IMR-90 (cell line): ENCODE results near the gene CAPS2. TPM values are rescaled to one million over a fixed set of nuclear protein-coding genes. Genes with fewer than 3 reads are reported as not detected.

Source experiments
- ATAC-seq: fragments of 200-7000 bp; cut with Tn5 transposase; 2 replicates; pipeline ENCODE4 v1.9.1; 2020; ENCODE audit warnings: low read depth, mild to moderate bottlenecking, moderate library complexity
- BruUV-seq: library from RNA; stranded (reverse); fragments of 400-500 nt; replicated peaks from 2 replicates; lab custom pipeline; 2021; lab: Mats Ljungman, UMichigan
- CTCF ChIA-PET: fragments of 300-600 bp; formaldehyde crosslinking; extraction: SDS; loops from one replicate; lab custom pipeline; 2021; ENCODE audit warnings: antibody characterized with exemption; lab: Yijun Ruan, JAX
- POLR2A ChIA-PET: fragments of 300-600 bp; sonication (Branson Sonifier 250); formaldehyde crosslinking; loops from one replicate; lab custom pipeline; 2022; ENCODE audit warnings: antibody characterized with exemption; ENCODE audit not compliant: unreplicated experiment; lab: Charles Lee
- DNase-seq: peaks from one replicate; pipeline ENCODE4 v3.0.0; 2013
- H2AFZ ChIP-seq: replicated peaks from 2 replicates; pipeline ENCODE3; 2013; ENCODE audit warnings: low read length, mild to moderate bottlenecking; ENCODE audit not compliant: poor library complexity
- H2AK5ac ChIP-seq: 2 replicates; pipeline ENCODE4 v1.6.1; 2013; ENCODE audit warnings: low read depth, low read length, inconsistent platforms
- H2AK9ac ChIP-seq: replicated peaks from 2 replicates; pipeline ENCODE3; 2013; ENCODE audit warnings: mild to moderate bottlenecking, low read depth, low read length, moderate library complexity; ENCODE audit not compliant: poor library complexity
- H2BK120ac ChIP-seq: 2 replicates; pipeline ENCODE4 v1.6.1; 2013; ENCODE audit warnings: low read depth, low read length, inconsistent platforms
- H2BK15ac ChIP-seq: 3 replicates; pipeline ENCODE4 v1.6.1; 2013; ENCODE audit warnings: low read depth, low read length, inconsistent platforms
- H2BK20ac ChIP-seq: 2 replicates; pipeline ENCODE4 v1.6.1; 2013; ENCODE audit warnings: low read depth, mild to moderate bottlenecking, inconsistent platforms, low read length, moderate library complexity
- H2BK5ac ChIP-seq: 2 replicates; pipeline ENCODE4 v1.6.1; 2013; ENCODE audit warnings: mild to moderate bottlenecking, low read depth, low read length, inconsistent platforms; ENCODE audit not compliant: poor library complexity, severe bottlenecking
- H3K14ac ChIP-seq: replicated peaks from 2 replicates; pipeline ENCODE4 v1.6.1; 2013; ENCODE audit warnings: low read depth, low read length, inconsistent platforms
- H3K18ac ChIP-seq: 2 replicates; pipeline ENCODE4 v1.6.1; 2013; ENCODE audit warnings: low read depth, low read length, control low read depth
- H3K23ac ChIP-seq: 2 replicates; pipeline ENCODE4 v1.6.1; 2013; ENCODE audit warnings: low read depth, low read length, inconsistent platforms
- H3K27ac ChIP-seq: 2 replicates; pipeline ENCODE4 v1.5.1; 2013; ENCODE audit warnings: mild to moderate bottlenecking, control low read depth, low read length; ENCODE audit not compliant: insufficient read depth
- H3K27me3 ChIP-seq: 2 replicates; pipeline ENCODE4 v1.6.1; 2013; ENCODE audit warnings: low read length; ENCODE audit not compliant: control insufficient read depth, insufficient read depth
- H3K36me3 ChIP-seq: 2 replicates; pipeline ENCODE4 v1.6.1; 2013; ENCODE audit warnings: low read length, mixed read lengths; ENCODE audit not compliant: control insufficient read depth, insufficient read depth
- H3K4ac ChIP-seq: 2 replicates; pipeline ENCODE4 v1.6.1; 2013; ENCODE audit warnings: low read depth, low read length, inconsistent platforms
- H3K4me1 ChIP-seq: 2 replicates; pipeline ENCODE4 v1.6.1; 2013; ENCODE audit warnings: low read length, mixed read lengths; ENCODE audit not compliant: control insufficient read depth, insufficient read depth
- H3K4me2 ChIP-seq: 2 replicates; pipeline ENCODE4 v1.6.1; 2013; ENCODE audit warnings: low read depth, mild to moderate bottlenecking, control low read depth, low read length, moderate library complexity
- H3K4me3 ChIP-seq: 2 replicates; pipeline ENCODE4 v1.5.1; 2013; ENCODE audit warnings: low read depth, mild to moderate bottlenecking, control low read depth, low read length, moderate library complexity; ENCODE audit not compliant: insufficient read depth
- H3K56ac ChIP-seq: 2 replicates; pipeline ENCODE4 v1.6.1; 2013; ENCODE audit warnings: low read length, inconsistent platforms; ENCODE audit not compliant: insufficient read depth; ENCODE audit errors: extremely low read depth
- H3K79me1 ChIP-seq, 2 experiments: 2 replicates each; pipeline ENCODE4 v1.6.1; 2013; ENCODE audit warnings: low read length in 2 of 2, inconsistent platforms in 1 of 2, low read depth in 1 of 2
- H3K9ac ChIP-seq: 2 replicates; pipeline ENCODE4 v1.6.1; 2013; ENCODE audit warnings: low read depth, low read length, control low read depth
- H3K9me1 ChIP-seq: 2 replicates; pipeline ENCODE4 v1.6.1; 2013; ENCODE audit warnings: low read length, inconsistent platforms; ENCODE audit not compliant: insufficient read depth
- H3K9me3 ChIP-seq: 2 replicates; pipeline ENCODE4 v1.6.1; 2013; ENCODE audit warnings: low read length; ENCODE audit not compliant: control insufficient read depth, insufficient read depth
- H4K20me1 ChIP-seq: 2 replicates; pipeline ENCODE4 v1.6.1; 2013; ENCODE audit warnings: low read length, inconsistent platforms; ENCODE audit not compliant: insufficient read depth
- H4K5ac ChIP-seq: 2 replicates; pipeline ENCODE4 v1.6.1; 2013; ENCODE audit warnings: mild to moderate bottlenecking, low read depth, low read length, control low read depth
- H4K8ac ChIP-seq, 2 experiments: 2 replicates each; pipeline ENCODE4 v1.6.1; 2013; ENCODE audit warnings: low read depth in 2 of 2, low read length in 2 of 2, control low read depth in 1 of 2, inconsistent platforms in 1 of 2
- H4K91ac ChIP-seq: 2 replicates; pipeline ENCODE4 v1.6.1; 2013; ENCODE audit warnings: low read depth, low read length, inconsistent platforms; ENCODE audit not compliant: insufficient read depth
- BHLHE40 ChIP-seq: fragments of 150-350 bp; IDR thresholded peaks from 2 replicates; pipeline ENCODE4 v1.6.1; 2016; ENCODE audit warnings: mild to moderate bottlenecking, low read depth, low read length
- FOS ChIP-seq: fragments of 150-350 bp; IDR thresholded peaks from 2 replicates; pipeline ENCODE4 v1.6.1; 2016; ENCODE audit warnings: low read depth, low read length
- MAFK ChIP-seq: IDR thresholded peaks from 2 replicates; pipeline ENCODE4 v1.6.1; 2012; ENCODE audit warnings: low read depth, low read length, improper control_type of control experiment
- MXI1 ChIP-seq: IDR thresholded peaks from 2 replicates; pipeline ENCODE4 v1.6.1; 2012; ENCODE audit warnings: low read depth, mild to moderate bottlenecking, low read length, moderate library complexity, borderline replicate concordance
- NFE2L2 ChIP-seq: fragments of 150-350 bp; IDR thresholded peaks from 2 replicates; pipeline ENCODE4 v1.6.1; 2016; ENCODE audit warnings: low read depth, mild to moderate bottlenecking, low read length
- POLR2A ChIP-seq: IDR thresholded peaks from 2 replicates; pipeline ENCODE4 v1.6.1; 2012; ENCODE audit warnings: mild to moderate bottlenecking, low read depth, low read length
- RAD21 ChIP-seq: IDR thresholded peaks from 2 replicates; pipeline ENCODE4 v1.6.1; 2012; ENCODE audit warnings: low read length, improper control_type of control experiment
- RCOR1 ChIP-seq: IDR thresholded peaks from 2 replicates; pipeline ENCODE4 v1.6.1; 2012; ENCODE audit warnings: mild to moderate bottlenecking, low read length, improper control_type of control experiment; ENCODE audit not compliant: insufficient replicate concordance
- RFX5 ChIP-seq: IDR thresholded peaks from 2 replicates; pipeline ENCODE4 v1.8.0; 2012; ENCODE audit warnings: low read depth, mild to moderate bottlenecking, low read length, moderate library complexity
- SMC3 ChIP-seq: fragments of 150-350 bp; IDR thresholded peaks from 2 replicates; pipeline ENCODE4 v1.6.1; 2016; ENCODE audit warnings: low read depth, mild to moderate bottlenecking, antibody characterized with exemption, low read length, moderate library complexity
- WGBS, 2 experiments: methylation state at CpG; one replicate each; pipeline versions ENCODE4 v1.1.5 to v1.1.7; 2013; ENCODE audit warnings: missing lambda C conversion rate in 2 of 2; ENCODE audit not compliant: insufficient read length in 1 of 2; ENCODE audit errors: extremely low coverage in 2 of 2; 5-methylcytosine and 5-hydroxymethylcytosine counted together
- dilution Hi-C: fragments of 300-500 bp; cut with HindIII; formaldehyde crosslinking; loops from one replicate; pipeline ENCODE4 v1.14.3; 2018; ENCODE audit warnings: low sequenced_read_pairs; ENCODE audit not compliant: unreplicated experiment
- in situ Hi-C: fragments of 300-500 bp; cut with MboI; formaldehyde crosslinking; loops from 3 replicates; pipeline ENCODE4 v1.14.3; 2019; ENCODE audit warnings: low sequenced_read_pairs, inconsistent platforms, mixed read lengths
- intact Hi-C: fragments of 100-400 bp; cut with micrococcal nuclease; formaldehyde crosslinking; loops from 2 replicates; pipeline ENCODE4 v1.10.0; 2022
- polyA plus RNA-seq, 3 experiments: library from polyadenylated mRNA; depleted of rRNA; stranded (reverse); fragments of >200 nt; gene quantifications; 2 replicates each; pipeline ENCODE4 v1.2.3, GENCODE V29; 2012; ENCODE audit warnings: low replicate concordance in 1 of 3
- total RNA-seq: library from RNA; depleted of rRNA; stranded (reverse); fragments of >200 nt; gene quantifications from 2 replicates; pipeline ENCODE4 v1.2.3, GENCODE V29; 2012
- TF ChIP-seq, protein P1 (sequence below): fragments of 150-350 bp; IDR thresholded peaks from 2 replicates; pipeline ENCODE4 v1.6.1; 2016; ENCODE audit warnings: low read depth, mild to moderate bottlenecking, low read length, moderate library complexity, borderline replicate concordance
- TF ChIP-seq, protein P2 (sequence below): fragments of 150-350 bp; IDR thresholded peaks from 2 replicates; pipeline ENCODE4 v1.6.1; 2017; ENCODE audit warnings: mild to moderate bottlenecking, antibody characterized with exemption, low read length, low read depth
- TF ChIP-seq, protein P3 (sequence below): conservative IDR thresholded peaks from 2 replicates; pipeline ENCODE4 v1.5.1; 2012; ENCODE audit warnings: mild to moderate bottlenecking, low read depth, low read length, improper control_type of control experiment

CAPS2 gene
- total and polyA plus RNA-seq, 2 of the 4 experiments (the other 2 are of a cell fraction) = 1.2 to 2.7 TPM

DNA sequence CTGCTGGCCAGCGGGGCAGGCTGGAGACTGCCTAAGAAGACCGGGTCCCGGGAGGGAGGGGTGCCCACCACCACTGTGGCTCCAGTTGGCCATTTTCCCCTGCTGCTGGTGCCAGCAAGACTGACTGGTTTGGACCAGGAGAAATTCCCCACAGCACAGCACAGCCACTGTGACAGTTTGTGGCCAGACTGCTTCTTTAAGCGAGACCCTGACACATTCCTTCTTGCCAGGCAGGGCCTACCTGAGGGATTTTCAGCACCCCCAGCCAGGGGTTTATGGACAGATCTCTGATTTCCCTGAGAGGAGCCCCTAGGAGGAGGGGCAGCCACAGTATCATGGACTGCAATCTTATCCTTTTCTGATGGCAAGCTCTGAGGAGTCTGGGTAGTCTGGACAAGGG is 19.8 kb upstream of the CAPS2 start:
- Histone ChIP-seq H3K9me3 (peaks cover 2% of the 10 kb centered on the region; the same call in 1 of the 2 replicates), H4K5ac (no peak overlapping the region), H2BK5ac (no peak overlapping the region), H3K4me1 (no peaks in the 10 kb centered on the region), H3K79me1 (no peaks in the 10 kb centered on the region), H3K9me1 (no peaks in the 10 kb centered on the region), H3K23ac (no peak overlapping the region), H4K91ac (no peak overlapping the region), H3K4me2 (no peak overlapping the region), H2BK15ac (no peak overlapping the region), H2BK120ac (no peak overlapping the region), H2AFZ (no peak overlapping the region), H3K4ac (no peak overlapping the region), H3K14ac (no peak overlapping the region), H4K20me1 (no peaks in the 10 kb centered on the region), H2AK9ac (no peak overlapping the region), H3K9ac (no peak overlapping the region), H2AK5ac (no peak overlapping the region), H3K56ac (no peak overlapping the region), H4K8ac (no peak overlapping the region), H3K36me3 (no peaks in the 10 kb centered on the region), H3K27ac (no peak overlapping the region), H3K27me3 (no peaks in the 10 kb centered on the region), H2BK20ac (no peak overlapping the region), H3K18ac (no peak overlapping the region), H3K4me3 (no peak overlapping the region)
- BruUV-seq = no TSS peak
- intact Hi-C loops (no loop called here), in situ Hi-C loops (loop anchor here (25.0 kb wide), 1 partner anchor 687 kb away; the partner anchor contains the start of gene PHLDA1), dilution Hi-C loops (no loop called here)
- CTCF ChIA-PET = no interaction called here
- TF ChIP-seq NFE2L2 (no peak), POLR2A (no peak), MXI1 (no peak), RFX5 (no peak), RCOR1 (no peak), SMC3 (no peak), BHLHE40 (no peak), MAFK (no peak), RAD21 (no peak), FOS (no peak)
- TF ChIP-seq, protein P1, sequence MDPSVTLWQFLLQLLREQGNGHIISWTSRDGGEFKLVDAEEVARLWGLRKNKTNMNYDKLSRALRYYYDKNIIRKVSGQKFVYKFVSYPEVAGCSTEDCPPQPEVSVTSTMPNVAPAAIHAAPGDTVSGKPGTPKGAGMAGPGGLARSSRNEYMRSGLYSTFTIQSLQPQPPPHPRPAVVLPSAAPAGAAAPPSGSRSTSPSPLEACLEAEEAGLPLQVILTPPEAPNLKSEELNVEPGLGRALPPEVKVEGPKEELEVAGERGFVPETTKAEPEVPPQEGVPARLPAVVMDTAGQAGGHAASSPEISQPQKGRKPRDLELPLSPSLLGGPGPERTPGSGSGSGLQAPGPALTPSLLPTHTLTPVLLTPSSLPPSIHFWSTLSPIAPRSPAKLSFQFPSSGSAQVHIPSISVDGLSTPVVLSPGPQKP = no peak
- TF ChIP-seq, protein P2, sequence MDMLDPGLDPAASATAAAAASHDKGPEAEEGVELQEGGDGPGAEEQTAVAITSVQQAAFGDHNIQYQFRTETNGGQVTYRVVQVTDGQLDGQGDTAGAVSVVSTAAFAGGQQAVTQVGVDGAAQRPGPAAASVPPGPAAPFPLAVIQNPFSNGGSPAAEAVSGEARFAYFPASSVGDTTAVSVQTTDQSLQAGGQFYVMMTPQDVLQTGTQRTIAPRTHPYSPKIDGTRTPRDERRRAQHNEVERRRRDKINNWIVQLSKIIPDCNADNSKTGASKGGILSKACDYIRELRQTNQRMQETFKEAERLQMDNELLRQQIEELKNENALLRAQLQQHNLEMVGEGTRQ = no peak
- TF ChIP-seq, protein P3, sequence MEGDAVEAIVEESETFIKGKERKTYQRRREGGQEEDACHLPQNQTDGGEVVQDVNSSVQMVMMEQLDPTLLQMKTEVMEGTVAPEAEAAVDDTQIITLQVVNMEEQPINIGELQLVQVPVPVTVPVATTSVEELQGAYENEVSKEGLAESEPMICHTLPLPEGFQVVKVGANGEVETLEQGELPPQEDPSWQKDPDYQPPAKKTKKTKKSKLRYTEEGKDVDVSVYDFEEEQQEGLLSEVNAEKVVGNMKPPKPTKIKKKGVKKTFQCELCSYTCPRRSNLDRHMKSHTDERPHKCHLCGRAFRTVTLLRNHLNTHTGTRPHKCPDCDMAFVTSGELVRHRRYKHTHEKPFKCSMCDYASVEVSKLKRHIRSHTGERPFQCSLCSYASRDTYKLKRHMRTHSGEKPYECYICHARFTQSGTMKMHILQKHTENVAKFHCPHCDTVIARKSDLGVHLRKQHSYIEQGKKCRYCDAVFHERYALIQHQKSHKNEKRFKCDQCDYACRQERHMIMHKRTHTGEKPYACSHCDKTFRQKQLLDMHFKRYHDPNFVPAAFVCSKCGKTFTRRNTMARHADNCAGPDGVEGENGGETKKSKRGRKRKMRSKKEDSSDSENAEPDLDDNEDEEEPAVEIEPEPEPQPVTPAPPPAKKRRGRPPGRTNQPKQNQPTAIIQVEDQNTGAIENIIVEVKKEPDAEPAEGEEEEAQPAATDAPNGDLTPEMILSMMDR = no peak
- DNase-seq (no peak), ATAC-seq (no peak)
- WGBS, 2 experiments = no CpG with 5 or more reads among the region's 4 CpGs
- POLR2A ChIA-PET = no interaction called here
